GM18909 (cell line): Measurements from ENCODE around the gene OR4K1.
"Not testable (repeated sequence)": the region's sequence is repeated elsewhere in the genome, so short reads cannot be mapped to it uniquely, and the experiment has no call there.

ENCODE experiments used
- ATAC-seq: cut with Tn5 transposase; IDR thresholded peaks from one replicate; pipeline ENCODE4 v1.9.1; 2021; ENCODE audit warnings: mild to moderate bottlenecking; ENCODE audit not compliant: unreplicated experiment, poor library complexity

The OR4K1 gene, protein sequence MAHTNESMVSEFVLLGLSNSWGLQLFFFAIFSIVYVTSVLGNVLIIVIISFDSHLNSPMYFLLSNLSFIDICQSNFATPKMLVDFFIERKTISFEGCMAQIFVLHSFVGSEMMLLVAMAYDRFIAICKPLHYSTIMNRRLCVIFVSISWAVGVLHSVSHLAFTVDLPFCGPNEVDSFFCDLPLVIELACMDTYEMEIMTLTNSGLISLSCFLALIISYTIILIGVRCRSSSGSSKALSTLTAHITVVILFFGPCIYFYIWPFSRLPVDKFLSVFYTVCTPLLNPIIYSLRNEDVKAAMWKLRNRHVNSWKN

GRCh38 chr14:19930617-19931016 lies at the start of gene OR4K1:
TSS of gene OR4K1 (plus strand) at chr14:19930917. CDS start at chr14:19935667, 4,750 bp downstream.
- ATAC-seq = no peak

DNA sequence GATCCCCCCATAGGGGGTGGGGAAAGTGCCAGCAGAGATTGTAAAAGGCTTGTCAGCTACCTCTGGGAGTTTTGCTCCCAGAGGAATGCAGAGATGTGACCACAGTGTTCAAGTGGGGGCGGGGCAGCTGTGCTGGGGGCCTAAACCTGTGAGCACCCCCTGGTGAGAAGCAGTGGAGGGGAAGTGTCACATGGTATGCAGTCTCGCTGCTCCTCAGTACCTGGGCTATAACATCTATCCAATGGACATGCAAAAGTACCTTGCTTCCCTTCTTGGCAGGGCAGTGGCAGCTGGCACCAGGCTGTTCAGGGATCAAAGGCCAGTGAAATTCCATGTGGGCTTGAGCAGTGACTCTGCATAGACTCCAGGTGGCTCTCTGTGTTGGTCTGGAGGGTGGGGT lies 35.4 kb upstream of the OR4K1 start:
- ATAC-seq = no peak

GRCh38 chr14:19900999-19901398 lies 29.7 kb upstream of the OR4K1 start:
- no peak for ATAC-seq

DNA sequence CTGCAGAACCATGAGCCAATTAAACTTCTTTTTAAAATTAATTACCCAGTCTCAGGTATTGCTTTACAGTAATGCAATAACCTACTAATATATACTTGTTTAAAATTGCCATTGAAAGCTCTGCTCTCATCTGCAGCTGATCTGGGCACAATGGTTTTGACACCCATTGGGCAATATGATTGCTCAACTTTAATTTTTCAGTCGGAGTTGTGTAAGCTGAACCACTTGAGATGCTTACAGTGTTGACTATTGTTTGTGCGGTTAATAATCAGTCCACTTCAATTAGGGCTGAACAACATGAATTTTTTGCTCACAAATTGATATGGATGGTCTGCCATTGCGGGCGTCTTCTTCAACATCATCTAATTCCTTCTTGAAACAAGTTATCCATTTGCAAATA lies 28.3 kb upstream of the OR4K1 start:
- ATAC-seq = no peak

GRCh38 chr14:19906665-19907064 lies 24.1 kb upstream of the OR4K1 start:
- ATAC-seq = no peak

DNA sequence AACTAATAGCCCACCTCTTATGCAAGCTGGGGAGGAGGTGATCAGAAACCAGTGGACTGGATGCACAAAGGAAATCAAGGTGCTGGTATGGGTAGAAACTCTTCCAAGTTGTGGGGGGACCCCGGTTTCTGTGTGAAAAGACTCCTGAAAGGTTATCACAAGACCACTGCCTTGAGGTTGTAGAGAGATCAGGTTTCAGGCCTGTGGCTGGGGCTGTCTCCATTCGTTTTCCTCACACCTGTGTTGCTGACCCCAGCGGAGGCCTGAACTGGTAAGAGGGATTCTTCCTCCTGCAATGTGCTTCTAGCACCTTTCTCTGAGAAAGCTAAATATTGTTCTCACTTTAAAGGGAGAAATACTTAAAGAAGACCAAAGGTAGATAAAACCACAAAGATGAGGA lies 19.6 kb upstream of the OR4K1 start:
- no peak for ATAC-seq

DNA sequence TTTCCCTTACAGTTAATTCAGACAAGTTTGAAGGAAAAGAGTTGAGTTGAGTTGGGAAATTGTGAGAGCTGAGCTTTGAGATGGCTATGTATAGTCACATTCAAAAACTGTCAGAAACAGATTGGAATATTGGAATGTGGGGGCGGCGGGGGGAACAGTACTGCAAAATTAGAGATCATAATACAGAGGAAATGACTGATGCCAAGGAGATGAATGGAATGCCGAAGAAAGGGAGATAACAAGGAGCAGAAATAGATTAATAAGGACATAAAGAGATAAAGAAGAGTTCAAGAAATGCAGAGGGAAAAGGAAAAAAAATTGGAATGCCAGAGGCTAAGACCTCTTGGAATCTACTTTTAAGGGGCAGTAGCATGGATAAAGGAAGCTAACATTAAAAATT lies 13.5 kb upstream of the OR4K1 start:
- ATAC-seq = no peak

- ATAC-seq = no peak
These were observed 12.7 kb upstream of the OR4K1 start for GRCh38 chr14:19917955-19918518.

DNA sequence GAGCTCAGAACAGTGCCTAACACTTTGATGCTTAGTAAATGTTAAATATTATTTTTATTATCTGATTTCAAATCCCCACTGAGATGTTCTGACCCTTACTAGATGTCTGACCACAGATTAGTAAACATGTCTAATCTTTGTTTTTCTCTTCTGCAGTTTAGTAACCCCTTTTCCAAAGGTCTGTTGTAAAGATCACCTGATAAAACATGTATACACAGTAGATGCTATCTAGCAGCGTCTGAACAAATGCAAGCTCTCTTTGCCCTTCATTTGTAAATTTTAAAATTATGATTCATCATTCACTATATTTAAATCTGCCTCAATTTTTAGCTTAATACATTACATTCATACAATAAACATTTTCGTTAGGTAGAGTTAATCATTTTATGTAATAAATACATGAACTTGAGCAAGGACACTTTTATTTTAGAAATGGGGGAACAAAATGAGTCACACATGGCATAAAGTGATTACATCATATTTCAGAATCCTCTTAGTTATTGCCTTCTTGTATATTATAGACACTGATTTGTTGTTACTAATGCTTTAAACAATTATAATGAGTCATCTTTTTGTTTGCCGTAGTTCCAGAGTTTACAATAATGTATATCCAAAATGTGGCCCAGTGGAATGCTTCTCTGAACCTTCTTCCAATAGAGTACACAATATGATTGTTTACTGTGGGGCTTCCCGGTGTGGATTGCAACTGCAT lies 12.0 kb upstream of the OR4K1 start:
- no peak for ATAC-seq

DNA sequence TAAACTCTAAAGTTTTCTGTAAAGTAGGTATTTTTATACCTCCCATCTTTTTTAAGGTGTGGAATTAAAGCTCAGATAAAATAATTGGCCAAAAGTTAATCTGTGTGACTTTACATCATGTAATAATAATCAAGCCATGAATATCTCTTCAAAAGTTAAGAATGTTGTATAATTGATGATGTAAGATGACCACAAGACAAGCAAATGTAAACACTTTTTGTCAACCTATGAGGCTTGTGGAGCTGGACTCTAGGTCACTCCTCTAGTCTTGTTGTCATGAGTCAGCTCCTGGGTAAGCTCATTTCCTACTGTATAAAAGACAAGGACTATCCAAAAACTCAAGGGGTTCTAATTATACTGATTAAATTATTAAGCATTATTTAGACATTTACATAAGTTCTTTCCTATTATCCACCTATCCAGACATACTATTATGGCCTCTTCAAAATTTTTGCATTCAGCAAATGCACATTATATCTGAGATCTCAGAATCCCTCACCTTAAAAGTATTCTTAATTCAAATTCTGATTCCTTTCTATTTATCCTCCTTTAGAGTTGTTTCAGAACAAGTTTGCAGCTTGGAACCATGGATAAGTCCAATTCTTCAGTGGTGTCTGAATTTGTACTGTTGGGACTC lies 10.6 kb upstream of the OR4K1 start, which contains the start of gene OR4K5:
OR4K5 (plus strand) TSS at position 587 of the 637 bp plus-strand sequence; CDS start at position 587, 0 bp downstream.
- no peak for ATAC-seq

GRCh38 chr14:19941668-19942067 lies 11.0 kb downstream of the OR4K1 start:
- ATAC-seq = no peak

GRCh38 chr14:19947413-19948090 lies 16.8 kb downstream of the OR4K1 start:
- no peak for ATAC-seq

GRCh38 chr14:19949218-19949617 lies 18.5 kb downstream of the OR4K1 start:
- no peak for ATAC-seq

- not testable (repeated sequence) for ATAC-seq
These were observed 39.0 kb downstream of the OR4K1 start for GRCh38 chr14:19969735-19970134.

- no peak for ATAC-seq
These were observed 44.1 kb downstream of the OR4K1 start for GRCh38 chr14:19974844-19975243.

GRCh38 chr14:19975291-19975690 lies 44.6 kb downstream of the OR4K1 start, which contains the start of gene OR4K15:
TSS of gene OR4K15 (plus strand) at chr14:19975591. CDS start at chr14:19975591, 0 bp downstream.
- ATAC-seq = no peak
